Neuronal stem cell (in vitro differentiated cells): ENCODE data around the gene HARBI1.

Experiments used
- DNase-seq: peaks from one replicate; pipeline ENCODE4 v3.0.0-alpha.2; 2013; ENCODE audit warnings: low spot score
- H2AFZ ChIP-seq: one replicate; pipeline ENCODE4 v1.6.1; 2013; ENCODE audit warnings: mild to moderate bottlenecking, low read length, inconsistent platforms
- H2AK5ac ChIP-seq: 2 replicates; pipeline ENCODE4 v1.6.1; 2013; ENCODE audit warnings: low read depth, mild to moderate bottlenecking, inconsistent platforms, low read length, moderate library complexity, mixed read lengths
- H2BK120ac ChIP-seq: 2 replicates; pipeline ENCODE4 v1.6.1; 2013; ENCODE audit warnings: low read depth, mild to moderate bottlenecking, inconsistent platforms, low read length, moderate library complexity, mixed read lengths
- H2BK12ac ChIP-seq: one replicate; pipeline ENCODE4 v1.6.1; 2013; ENCODE audit warnings: low read length, inconsistent platforms
- H2BK15ac ChIP-seq: 2 replicates; pipeline ENCODE4 v1.6.1; 2013; ENCODE audit warnings: mild to moderate bottlenecking, low read length, inconsistent platforms, mixed read lengths
- H2BK5ac ChIP-seq: one replicate; pipeline ENCODE4 v1.6.1; 2013; ENCODE audit warnings: inconsistent platforms, mild to moderate bottlenecking, low read length, moderate library complexity
- H3K14ac ChIP-seq: one replicate; pipeline ENCODE4 v1.6.1; 2013; ENCODE audit warnings: low read length, inconsistent platforms
- H3K18ac ChIP-seq: 2 replicates; pipeline ENCODE4 v1.6.1; 2013; ENCODE audit warnings: low read length, inconsistent platforms
- H3K23ac ChIP-seq: 2 replicates; pipeline ENCODE4 v1.6.1; 2013; ENCODE audit warnings: low read depth, mild to moderate bottlenecking, mixed read lengths, low read length, inconsistent platforms; ENCODE audit not compliant: poor library complexity
- H3K27ac ChIP-seq: replicated peaks from 3 replicates; pipeline ENCODE4 v1.5.1; 2013; ENCODE audit warnings: low read length, inconsistent platforms
- H3K27me3 ChIP-seq, 3 experiments: 2 replicates each; pipeline ENCODE4 v1.6.1; 2013; ENCODE audit warnings: low read length in 3 of 3, mild to moderate bottlenecking in 2 of 3, inconsistent platforms in 1 of 3, low read depth in 1 of 3, mixed read lengths in 1 of 3, moderate library complexity in 1 of 3; ENCODE audit not compliant: control insufficient read depth in 3 of 3, insufficient read depth in 3 of 3
- H3K36me3 ChIP-seq, 2 donors: replicated peaks in 1 of 2; 2 replicates each; pipeline ENCODE4 v1.6.1; 2013; ENCODE audit warnings: low read length in 2 of 2; ENCODE audit not compliant: control insufficient read depth in 2 of 2, insufficient read depth in 2 of 2
- H3K4ac ChIP-seq: 2 replicates; pipeline ENCODE4 v1.6.1; 2013; ENCODE audit warnings: inconsistent platforms, mild to moderate bottlenecking, low read length, moderate library complexity
- H3K4me1 ChIP-seq, 2 donors: 1 replicate in 1 of 2; 2 replicates in 1 of 2; pipeline ENCODE4 v1.6.1; 2013; ENCODE audit warnings: low read length in 2 of 2, low read depth in 1 of 2; ENCODE audit not compliant: control insufficient read depth in 2 of 2, insufficient read depth in 1 of 2
- H3K4me2 ChIP-seq: one replicate; pipeline ENCODE4 v1.6.1; 2013; ENCODE audit warnings: mild to moderate bottlenecking, low read length, inconsistent platforms; ENCODE audit not compliant: insufficient read depth, poor library complexity, severe bottlenecking
- H3K4me3 ChIP-seq, 2 donors: 2 replicates each; pipeline ENCODE4 v1.5.1; 2013; ENCODE audit warnings: low read length in 2 of 2, mild to moderate bottlenecking in 2 of 2, inconsistent platforms in 1 of 2, moderate library complexity in 1 of 2
- H3K79me1 ChIP-seq: one replicate; pipeline ENCODE4 v1.6.1; 2013; ENCODE audit warnings: low read depth, mild to moderate bottlenecking, inconsistent platforms, low read length, moderate library complexity
- H3K9ac ChIP-seq: one replicate; pipeline ENCODE4 v1.6.1; 2013; ENCODE audit warnings: mild to moderate bottlenecking, low read depth, low read length, inconsistent platforms; ENCODE audit not compliant: poor library complexity
- H3K9me3 ChIP-seq, 2 donors: replicated peaks in 1 of 2; 2 replicates each; pipeline versions ENCODE3 to v1.6.1; 2013; ENCODE audit warnings: low read length in 2 of 2, mild to moderate bottlenecking in 2 of 2, inconsistent platforms in 1 of 2, low read depth in 1 of 2, mixed read lengths in 1 of 2, moderate library complexity in 1 of 2; ENCODE audit not compliant: control insufficient read depth in 2 of 2, insufficient read depth in 1 of 2
- H4K8ac ChIP-seq: one replicate; pipeline ENCODE4 v1.6.1; 2013; ENCODE audit warnings: low read depth, mild to moderate bottlenecking, inconsistent platforms, low read length, moderate library complexity
- H4K91ac ChIP-seq: one replicate; pipeline ENCODE4 v1.6.1; 2013; ENCODE audit warnings: low read length, low read depth, mild to moderate bottlenecking, inconsistent platforms; ENCODE audit not compliant: poor library complexity
- WGBS, 2 donors: extraction: QIAGEN DNeasy Blood & Tissue Kit; methylation state at CpG; one replicate each; pipeline ENCODE4 v1.1.7; 2013; ENCODE audit warnings: missing lambda C conversion rate in 2 of 2, mixed read lengths in 1 of 2; ENCODE audit not compliant: insufficient read length in 2 of 2, insufficient replicate concordance in 1 of 2; ENCODE audit errors: extremely low coverage in 2 of 2; 5-methylcytosine and 5-hydroxymethylcytosine counted together

HARBI1 gene

GRCh38 chr11:46640036-46640788, 23.2 kb upstream of the HARBI1 start:
- Histone ChIP-seq H4K91ac (no peak overlapping the region), H2AFZ (no peak overlapping the region), H3K4ac (no peak overlapping the region), H2BK120ac (no peak overlapping the region), H2BK15ac (no peak overlapping the region), H2AK5ac (no peak overlapping the region), H3K27me3 (no peaks in the 10 kb centered on the region), H3K4me1 (no peaks in the 10 kb centered on the region), H3K4me3 (no peak overlapping the region), H3K9me3 (peaks cover 0 to 3% of the 10 kb centered on the region in 2 donors), H3K27ac (no peak overlapping the region), H3K79me1 (peaks cover 1% of the 10 kb centered on the region), H3K18ac (no peak overlapping the region), H2BK12ac (no peak overlapping the region), H3K23ac (no peak overlapping the region), H3K36me3 (peaks cover 2 to 51% of the 10 kb centered on the region in 2 donors), H3K14ac (no peak overlapping the region), H4K8ac (no peak overlapping the region), H2BK5ac (no peak overlapping the region), H3K9ac (no peak overlapping the region), H3K4me2 (no peak overlapping the region)
- no peak for DNase-seq
- WGBS, 2 donors = no CpG with 5 or more reads among the region's 6 CpGs

GRCh38 chr11:46639197-46639839, 22.3 kb upstream of the HARBI1 start:
- Histone ChIP-seq H4K8ac (no peak overlapping the region), H2BK5ac (no peak overlapping the region), H3K14ac (no peak overlapping the region), H3K27ac (no peak overlapping the region), H2AK5ac (no peak overlapping the region), H2AFZ (no peak overlapping the region), H3K4me2 (no peak overlapping the region), H3K4ac (no peak overlapping the region), H3K79me1 (peaks cover 1% of the 10 kb centered on the region), H3K18ac (no peak overlapping the region), H3K4me3 (no peak overlapping the region), H3K9me3 (peaks cover 0 to 3% of the 10 kb centered on the region in 2 donors), H3K27me3 (no peaks in the 10 kb centered on the region), H3K36me3 (peaks cover 2 to 42% of the 10 kb centered on the region in 2 donors), H4K91ac (no peak overlapping the region), H3K23ac (no peak overlapping the region), H3K4me1 (no peaks in the 10 kb centered on the region), H2BK12ac (no peak overlapping the region), H2BK15ac (no peak overlapping the region), H2BK120ac (no peak overlapping the region), H3K9ac (no peak overlapping the region)
- WGBS, 2 donors = no CpG with 5 or more reads among the region's 7 CpGs
- no peak for DNase-seq

DNA sequence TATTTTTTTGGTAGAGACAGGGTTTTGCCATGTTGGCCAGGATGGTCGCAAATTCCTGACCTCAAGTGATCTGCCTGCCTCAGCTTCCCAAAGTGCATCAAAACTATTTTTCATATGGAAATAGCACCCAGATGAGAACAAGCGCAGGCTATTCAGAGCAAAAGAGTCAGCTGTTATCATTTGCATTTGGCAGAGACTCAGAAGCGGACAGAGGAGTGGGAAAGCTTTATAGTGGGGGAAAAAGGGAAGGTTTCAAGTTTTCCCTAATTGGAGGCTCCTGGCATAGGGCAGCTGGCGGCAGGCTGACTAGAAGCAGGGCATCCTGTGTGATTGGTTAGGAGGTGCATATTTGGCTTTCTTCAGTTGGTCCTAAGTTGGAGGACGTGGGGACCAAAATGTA, 20.5 kb upstream of the HARBI1 start:
- H2BK5ac ChIP-seq = no peak overlapping the region
- H3K27me3 ChIP-seq = no peaks in the 10 kb centered on the region
- H3K9me3 ChIP-seq = no peaks in the 10 kb centered on the region
- H4K8ac ChIP-seq = no peak overlapping the region
- DNase-seq = no peak
- no peak overlapping the region for H3K4ac ChIP-seq
- no peak overlapping the region for H3K23ac ChIP-seq
- H2BK12ac ChIP-seq = no peak overlapping the region
- no peak overlapping the region for H3K4me2 ChIP-seq
- no peak overlapping the region for H3K18ac ChIP-seq
- peaks cover 1% of the 10 kb centered on the region for H3K79me1 ChIP-seq
- H3K27ac ChIP-seq = no peak overlapping the region
- H2BK120ac ChIP-seq = no peak overlapping the region
- peaks cover 2 to 37% of the 10 kb centered on the region in 2 donors for H3K36me3 ChIP-seq
- no peak overlapping the region for H3K14ac ChIP-seq
- H2BK15ac ChIP-seq = no peak overlapping the region
- H3K9ac ChIP-seq = no peak overlapping the region
- no peak overlapping the region for H2AK5ac ChIP-seq
- H3K4me3 ChIP-seq = no peak overlapping the region
- no CpG with 5 or more reads among the region's 5 CpGs for WGBS, 2 donors
- no peaks in the 10 kb centered on the region for H3K4me1 ChIP-seq
- H2AFZ ChIP-seq = no peak overlapping the region
- no peak overlapping the region for H4K91ac ChIP-seq

DNA sequence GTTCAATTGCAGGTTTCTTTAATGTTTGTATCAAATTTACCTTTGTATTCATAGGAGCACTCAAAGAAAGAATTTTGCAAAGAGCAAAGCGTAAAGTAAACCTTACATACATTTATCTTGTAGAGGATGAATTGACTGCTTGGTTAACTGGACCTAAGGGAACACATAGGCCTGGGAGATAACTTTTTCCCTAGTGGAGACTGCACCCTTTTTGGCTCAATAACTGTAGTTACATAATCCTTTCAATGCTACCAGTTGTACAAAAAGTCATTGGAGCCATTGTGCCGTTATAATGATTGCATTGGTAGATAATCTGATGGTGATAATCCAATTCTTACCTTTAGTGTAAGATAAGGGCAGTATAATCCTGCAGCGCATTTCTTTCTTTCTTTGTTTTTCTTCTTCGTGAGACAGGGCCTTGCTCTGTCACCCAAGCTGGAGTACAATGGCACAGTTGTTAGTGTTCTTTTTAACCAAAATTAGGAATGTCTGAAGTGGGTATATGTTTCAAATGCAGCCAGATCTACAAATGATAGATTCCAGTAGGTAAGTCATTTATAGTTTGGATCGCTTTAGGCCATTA, 18.6 kb upstream of the HARBI1 start:
- peaks cover 2 to 52% of the 10 kb centered on the region in 2 donors for H3K36me3 ChIP-seq
- no peaks in the 10 kb centered on the region for H3K4me1 ChIP-seq
- no peak overlapping the region for H3K27ac ChIP-seq
- no peaks in the 10 kb centered on the region for H3K27me3 ChIP-seq
- H3K4ac ChIP-seq = no peak overlapping the region
- H4K8ac ChIP-seq = no peak overlapping the region
- peaks cover 1% of the 10 kb centered on the region for H3K79me1 ChIP-seq
- no peak overlapping the region for H2BK12ac ChIP-seq
- no peaks in the 10 kb centered on the region for H3K9me3 ChIP-seq
- no peak overlapping the region for H2BK5ac ChIP-seq
- H3K9ac ChIP-seq = no peak overlapping the region
- no peak overlapping the region for H2AFZ ChIP-seq
- no peak overlapping the region for H3K4me3 ChIP-seq
- no peak overlapping the region for H2BK120ac ChIP-seq
- WGBS, 2 donors = no CpG with 5 or more reads among the region's 5 CpGs
- no peak overlapping the region for H3K23ac ChIP-seq
- no peak overlapping the region for H3K4me2 ChIP-seq
- no peak overlapping the region for H3K18ac ChIP-seq
- H2BK15ac ChIP-seq = no peak overlapping the region
- H4K91ac ChIP-seq = no peak overlapping the region
- no peak for DNase-seq
- H3K14ac ChIP-seq = no peak overlapping the region
- no peak overlapping the region for H2AK5ac ChIP-seq
